C4-2B (cell line): ENCODE measurements around the gene E2F6.

Experiments
- H3K27ac ChIP-seq: fragments of 450-650 bp; 2 replicates; pipeline ENCODE4 v1.5.1; 2017
- ZFX ChIP-seq: fragments of 450-650 bp; IDR thresholded peaks from 2 replicates; pipeline ENCODE4 v1.6.1; 2017
- TF ChIP-seq, protein P1 (sequence below): fragments of 450-650 bp; conservative IDR thresholded peaks from 2 replicates; pipeline ENCODE4 v1.5.1; 2017; ENCODE audit warnings: mild to moderate bottlenecking

E2F6 gene

GRCh38 chr2:11481426-11481788 is 15.4 kb upstream of the E2F6 start:
- H3K27ac ChIP-seq, result no peak overlapping the region
- TF ChIP-seq, protein P1, sequence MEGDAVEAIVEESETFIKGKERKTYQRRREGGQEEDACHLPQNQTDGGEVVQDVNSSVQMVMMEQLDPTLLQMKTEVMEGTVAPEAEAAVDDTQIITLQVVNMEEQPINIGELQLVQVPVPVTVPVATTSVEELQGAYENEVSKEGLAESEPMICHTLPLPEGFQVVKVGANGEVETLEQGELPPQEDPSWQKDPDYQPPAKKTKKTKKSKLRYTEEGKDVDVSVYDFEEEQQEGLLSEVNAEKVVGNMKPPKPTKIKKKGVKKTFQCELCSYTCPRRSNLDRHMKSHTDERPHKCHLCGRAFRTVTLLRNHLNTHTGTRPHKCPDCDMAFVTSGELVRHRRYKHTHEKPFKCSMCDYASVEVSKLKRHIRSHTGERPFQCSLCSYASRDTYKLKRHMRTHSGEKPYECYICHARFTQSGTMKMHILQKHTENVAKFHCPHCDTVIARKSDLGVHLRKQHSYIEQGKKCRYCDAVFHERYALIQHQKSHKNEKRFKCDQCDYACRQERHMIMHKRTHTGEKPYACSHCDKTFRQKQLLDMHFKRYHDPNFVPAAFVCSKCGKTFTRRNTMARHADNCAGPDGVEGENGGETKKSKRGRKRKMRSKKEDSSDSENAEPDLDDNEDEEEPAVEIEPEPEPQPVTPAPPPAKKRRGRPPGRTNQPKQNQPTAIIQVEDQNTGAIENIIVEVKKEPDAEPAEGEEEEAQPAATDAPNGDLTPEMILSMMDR, result no peak
- TF ChIP-seq ZFX, result no peak

- H3K27ac ChIP-seq, result no peak overlapping the region
- TF ChIP-seq, protein P1, result no peak
- no peak for TF ChIP-seq ZFX
Observed at GRCh38 chr2:11480859-11481258, 14.9 kb upstream of the E2F6 start.

GRCh38 chr2:11480406-11480805 is 14.4 kb upstream of the E2F6 start:
- TF ChIP-seq, protein P1, result no peak
- no peak overlapping the region for H3K27ac ChIP-seq

GRCh38 chr2:11478899-11479605 is 13.1 kb upstream of the E2F6 start:
- TF ChIP-seq, protein P1, result no peak
- TF ChIP-seq ZFX, result no peak
- no peak overlapping the region for H3K27ac ChIP-seq

- TF ChIP-seq, protein P1, result peak; percentile 87
- TF ChIP-seq ZFX, result no peak
- H3K27ac ChIP-seq, result no peak overlapping the region
Observed at GRCh38 chr2:11477994-11478393, 12.0 kb upstream of the E2F6 start.

DNA sequence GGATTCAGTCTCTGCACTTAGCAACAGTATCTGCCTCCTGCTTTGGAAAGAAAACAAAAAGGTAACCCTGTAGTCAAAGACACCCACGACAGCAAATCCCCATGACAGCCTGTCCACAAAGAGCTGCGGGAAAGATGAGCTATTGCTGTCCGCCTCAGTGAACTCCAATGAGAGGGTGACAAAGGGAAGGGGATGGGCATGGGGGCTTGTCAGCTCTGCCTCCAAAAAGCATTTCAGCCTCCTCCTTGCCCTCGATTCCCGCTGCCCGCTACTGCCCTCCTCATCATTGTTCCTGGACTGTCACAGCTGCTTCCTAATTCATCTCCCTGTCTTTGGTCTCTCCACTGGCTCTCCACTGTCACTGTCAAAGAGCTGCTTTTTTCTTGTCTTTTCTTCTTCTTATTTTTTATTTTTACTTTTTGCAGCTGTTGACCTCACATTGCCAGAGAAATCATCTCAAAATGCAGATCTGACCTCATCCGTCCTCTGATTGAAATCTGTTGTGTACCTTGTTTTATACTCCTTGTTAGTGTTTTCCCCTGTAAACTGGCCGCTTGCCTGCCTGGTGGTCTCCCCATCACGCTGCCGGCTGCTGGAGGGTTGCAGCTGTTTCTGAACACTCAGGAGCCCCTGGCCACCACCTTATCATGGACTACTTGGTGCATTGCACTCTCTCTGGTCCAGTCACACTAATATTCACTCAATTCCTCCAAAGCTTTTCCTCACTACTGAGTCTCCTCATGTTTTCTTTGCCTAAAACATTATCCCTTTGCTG is 7.9 kb upstream of the E2F6 start:
- no peak for TF ChIP-seq ZFX
- TF ChIP-seq, protein P1, result no peak

GRCh38 chr2:11467749-11468148 is 1.8 kb upstream of the E2F6 start:
- H3K27ac ChIP-seq, result no peak overlapping the region
- no peak for TF ChIP-seq ZFX
- TF ChIP-seq, protein P1, result no peak

More for the DNA sequence above, 7.9 kb upstream of the E2F6 start:
- H3K27ac ChIP-seq, result no peak overlapping the region
